H9 (cell line): ENCODE results near the gene MANF. TPM values are rescaled to one million over a fixed set of nuclear protein-coding genes. Genes with fewer than 3 reads are reported as not detected.
A peak's percentile ranks its signal among the peaks of the same experiment; 100 is the strongest.

Source experiments
- DNase-seq: peaks from one replicate; pipeline ENCODE4 v3.0.0-alpha.2; 2017
- H2AFZ ChIP-seq: one replicate; pipeline ENCODE4 v1.6.1; 2013; ENCODE audit warnings: mild to moderate bottlenecking, low read length, control low read depth, moderate library complexity
- H2AK5ac ChIP-seq: 2 replicates; pipeline ENCODE4 v1.6.1; 2013; ENCODE audit warnings: low read length, control low read depth, mixed read lengths; ENCODE audit not compliant: insufficient read length
- H2BK120ac ChIP-seq: one replicate; pipeline ENCODE4 v1.6.1; 2013; ENCODE audit warnings: low read depth, mild to moderate bottlenecking, low read length, control low read depth, inconsistent platforms; ENCODE audit not compliant: poor library complexity, severe bottlenecking
- H2BK12ac ChIP-seq: 2 replicates; pipeline ENCODE4 v1.6.1; 2013; ENCODE audit warnings: low read length, control low read depth, mixed read lengths, low read depth; ENCODE audit not compliant: insufficient read length
- H2BK15ac ChIP-seq: 2 replicates; pipeline ENCODE4 v1.6.1; 2013; ENCODE audit warnings: low read depth, low read length, control low read depth
- H2BK20ac ChIP-seq: one replicate; pipeline ENCODE4 v1.6.1; 2013; ENCODE audit warnings: low read depth, mild to moderate bottlenecking, low read length, control low read depth, inconsistent platforms; ENCODE audit not compliant: poor library complexity, severe bottlenecking
- H2BK5ac ChIP-seq: 2 replicates; pipeline ENCODE4 v1.6.1; 2013; ENCODE audit warnings: low read length, control low read depth, mixed read lengths; ENCODE audit not compliant: insufficient read length
- H3K14ac ChIP-seq: 2 replicates; pipeline ENCODE4 v1.6.1; 2013; ENCODE audit warnings: low read length, control low read depth; ENCODE audit not compliant: insufficient read depth
- H3K18ac ChIP-seq: 2 replicates; pipeline ENCODE4 v1.6.1; 2013; ENCODE audit warnings: low read depth, mild to moderate bottlenecking, mixed read lengths, low read length, control low read depth; ENCODE audit not compliant: insufficient read length
- H3K23ac ChIP-seq: 2 replicates; pipeline ENCODE4 v1.6.1; 2013; ENCODE audit warnings: low read length, control low read depth, mixed read lengths, low read depth; ENCODE audit not compliant: insufficient read length
- H3K23me2 ChIP-seq: 2 replicates; pipeline ENCODE4 v1.6.1; 2013; ENCODE audit warnings: low read depth, mild to moderate bottlenecking, mixed read lengths, low read length, control low read depth; ENCODE audit not compliant: insufficient read length, poor library complexity, severe bottlenecking
- H3K27ac ChIP-seq: 2 replicates; pipeline ENCODE4 v1.5.1; 2013; ENCODE audit warnings: low read length, control low read depth, mixed read lengths, low read depth; ENCODE audit not compliant: insufficient read length
- H3K27me3 ChIP-seq: 2 replicates; pipeline ENCODE4 v1.6.1; 2013; ENCODE audit warnings: low read length, control low read depth, inconsistent platforms; ENCODE audit not compliant: insufficient read depth
- H3K4ac ChIP-seq: 2 replicates; pipeline ENCODE4 v1.6.1; 2013; ENCODE audit warnings: low read depth, mild to moderate bottlenecking, control low read depth, inconsistent platforms, low read length, moderate library complexity
- H3K4me1 ChIP-seq: 2 replicates; pipeline ENCODE4 v1.6.1; 2013; ENCODE audit warnings: low read length, control low read depth, inconsistent platforms; ENCODE audit not compliant: insufficient read depth
- H3K4me2 ChIP-seq: 2 replicates; pipeline ENCODE4 v1.6.1; 2013; ENCODE audit warnings: low read length, control low read depth, mixed read lengths; ENCODE audit not compliant: insufficient read length, insufficient read depth
- H3K56ac ChIP-seq: 2 replicates; pipeline ENCODE4 v1.6.1; 2013; ENCODE audit warnings: low read depth, mild to moderate bottlenecking, mixed read lengths, low read length, control low read depth; ENCODE audit not compliant: insufficient read length
- H3K79me1 ChIP-seq: 2 replicates; pipeline ENCODE4 v1.6.1; 2013; ENCODE audit warnings: low read depth, mild to moderate bottlenecking, moderate library complexity, low read length, control low read depth, inconsistent platforms; ENCODE audit not compliant: insufficient read depth, poor library complexity, severe bottlenecking
- H3K79me2 ChIP-seq: 2 replicates; pipeline ENCODE4 v1.6.1; 2013; ENCODE audit warnings: low read length, control low read depth, inconsistent platforms; ENCODE audit not compliant: insufficient read depth
- H3K9ac ChIP-seq: 2 replicates; pipeline ENCODE4 v1.6.1; 2013; ENCODE audit warnings: low read length, control low read depth, mixed read lengths; ENCODE audit not compliant: insufficient read length; ENCODE audit errors: extremely low read depth
- H3K9me3 ChIP-seq: one replicate; pipeline ENCODE4 v1.6.1; 2013; ENCODE audit warnings: low read depth, low read length, inconsistent platforms; ENCODE audit not compliant: control insufficient read depth
- H3T11ph ChIP-seq: one replicate; pipeline ENCODE4 v1.6.1; 2013; ENCODE audit warnings: mild to moderate bottlenecking, low read length, control low read depth, inconsistent platforms
- H4K20me1 ChIP-seq: one replicate; pipeline ENCODE4 v1.6.1; 2013; ENCODE audit not compliant: control insufficient read depth, insufficient read length, insufficient read depth
- H4K5ac ChIP-seq: 2 replicates; pipeline ENCODE4 v1.6.1; 2013; ENCODE audit warnings: low read depth, mild to moderate bottlenecking, mixed read lengths, low read length, control low read depth; ENCODE audit not compliant: insufficient read length
- H4K8ac ChIP-seq: replicated peaks from 2 replicates; pipeline ENCODE4 v1.6.1; 2013; ENCODE audit warnings: low read length, control low read depth, mixed read lengths, low read depth; ENCODE audit not compliant: insufficient read length
- H4K91ac ChIP-seq: 2 replicates; pipeline ENCODE4 v1.6.1; 2013; ENCODE audit warnings: low read depth, mild to moderate bottlenecking, moderate library complexity, mixed read lengths, low read length, control low read depth; ENCODE audit not compliant: insufficient read length
- H3K27ac Mint-ChIP-seq, 3 experiments: 2 replicates in 2 of 3; 3 replicates in 1 of 3; pipeline ENCODE4 v1.8.0; 2020 to 2021; ENCODE audit warnings: mixed read lengths in 3 of 3, mild to moderate bottlenecking in 1 of 3, moderate library complexity in 1 of 3
- H3K27me3 Mint-ChIP-seq: 2 replicates; pipeline ENCODE4 v1.8.0; 2021; ENCODE audit warnings: low read depth, mild to moderate bottlenecking, moderate library complexity, mixed read lengths
- H3K36me3 Mint-ChIP-seq, 3 experiments: 2 replicates in 2 of 3; 3 replicates in 1 of 3; pipeline ENCODE4 v1.8.0; 2020 to 2021; ENCODE audit warnings: low read depth in 3 of 3, mixed read lengths in 3 of 3; ENCODE audit not compliant: insufficient read depth in 1 of 3
- H3K4me1 Mint-ChIP-seq, 2 experiments: 2 replicates each; pipeline ENCODE4 v1.8.0; 2020; ENCODE audit warnings: mixed read lengths in 2 of 2
- H3K4me3 Mint-ChIP-seq, 2 experiments: 2 replicates in 1 of 2; 3 replicates in 1 of 2; pipeline ENCODE4 v1.8.0; 2020 to 2021; ENCODE audit warnings: mild to moderate bottlenecking in 2 of 2, mixed read lengths in 2 of 2, moderate library complexity in 1 of 2
- H3K9me3 Mint-ChIP-seq, 2 experiments: 2 replicates in 1 of 2; 3 replicates in 1 of 2; pipeline ENCODE4 v1.8.0; 2020; ENCODE audit warnings: mild to moderate bottlenecking in 2 of 2, mixed read lengths in 2 of 2, moderate library complexity in 1 of 2
- CTCF ChIP-seq: fragments of 200-600 bp; sonication (generic); conservative IDR thresholded peaks from 3 replicates; pipeline ENCODE4 v1.8.0; 2021; ENCODE audit warnings: antibody characterized with exemption, mild to moderate bottlenecking
- WGBS: extraction: QIAGEN DNeasy Blood & Tissue Kit; methylation state at CpG from one replicate; pipeline ENCODE4 v1.1.7; 2013; ENCODE audit warnings: missing lambda C conversion rate, low lambda C conversion rate, mixed read lengths; ENCODE audit not compliant: insufficient read length; ENCODE audit errors: extremely low coverage; 5-methylcytosine and 5-hydroxymethylcytosine counted together
- total RNA-seq: library from RNA; stranded (reverse); gene quantifications from 2 replicates; pipeline ENCODE4 v1.2.1, GENCODE V29; 2021

The MANF gene
- total RNA-seq, 1 experiment from 2014 or later = 148 TPM

GRCh38 chr3:51396401-51396800 lies 11.3 kb downstream of the MANF start:
- H3K79me2 ChIP-seq = peaks cover 20% of the 10 kb centered on the region; the same call in 1 of the 2 replicates

More at GRCh38 chr3:51396401-51396800, 11.3 kb downstream of the MANF start:
- Histone ChIP-seq H3K4ac (no peak overlapping the region), H3K4me2 (no peak overlapping the region), H2BK15ac (no peak overlapping the region), H3K56ac (no peak overlapping the region), H4K91ac (no peak overlapping the region), H4K5ac (no peak overlapping the region), H2AK5ac (no peak overlapping the region), H3K14ac (no peak overlapping the region), H3K4me1 (no peaks in the 10 kb centered on the region), H3K23me2 (no peaks in the 10 kb centered on the region), H3K79me1 (peaks cover 11% of the 10 kb centered on the region), H3K27ac (no peak overlapping the region), H3K9me3 (no peaks in the 10 kb centered on the region), H3K23ac (no peak overlapping the region), H2BK5ac (no peak overlapping the region), H2BK20ac (no peak overlapping the region), H3K9ac (no peak overlapping the region), H3K18ac (no peak overlapping the region), H3K27me3 (no peaks in the 10 kb centered on the region), H3T11ph (no peak overlapping the region), H2BK120ac (no peak overlapping the region), H4K8ac (no peak overlapping the region), H2BK12ac (no peak overlapping the region), H4K20me1 (no peaks in the 10 kb centered on the region), H2AFZ (no peak overlapping the region)
- Mint-ChIP-seq H3K4me1 (peaks cover 33 to 41% of the 10 kb centered on the region in 2 experiments), H3K9me3 (peaks cover 8 to 9% of the 10 kb centered on the region in 2 experiments; a peak in 4 of 5 replicates), H3K27ac (peak overlapping the region; percentile 50 to 69 (median 55); a peak in 5 of 7 replicates), H3K27me3 (no peaks in the 10 kb centered on the region), H3K4me3 (no peak overlapping the region), H3K36me3 (peaks cover 42 to 72% (median 48%) of the 10 kb centered on the region in 3 experiments)
- no peak for TF ChIP-seq CTCF
- no CpG with 5 or more reads among the region's 1 CpG for WGBS
- DNase-seq = no peak
